Measurements from ENCODE around the gene SUFU.
"Not testable (repeated sequence)": the region's sequence is repeated elsewhere in the genome, so short reads cannot be mapped to it uniquely, and the experiment has no call there.

SUFU gene

GRCh38 chr10:102503264-102504178, at the start of gene SUFU:
SUFU (plus strand) TSS chr10:102503972; CDS start chr10:102504153, 181 bp downstream.
- peak; percentile 99 for DNase-seq (ENCODE audit: low spot score)

GRCh38 chr10:102454662-102455487, 48.9 kb upstream of the SUFU start:
- not testable (repeated sequence) for DNase-seq (ENCODE audit: low spot score)

- DNase-seq (ENCODE audit: low spot score): no peak
Measured at GRCh38 chr10:102455893-102456471, 47.8 kb upstream of the SUFU start.

- DNase-seq (ENCODE audit: low spot score): no peak
Measured at GRCh38 chr10:102457591-102458150, 46.1 kb upstream of the SUFU start.

- no peak for DNase-seq (ENCODE audit: low spot score)
Measured at GRCh38 chr10:102458656-102459055, 45.1 kb upstream of the SUFU start.

GRCh38 chr10:102460836-102461186, 43.0 kb upstream of the SUFU start:
- DNase-seq (ENCODE audit: low spot score): no peak

- DNase-seq (ENCODE audit: low spot score): peak; percentile 87
Measured at GRCh38 chr10:102461187-102462054, 42.4 kb upstream of the SUFU start.

GRCh38 chr10:102462512-102463054, 41.2 kb upstream of the SUFU start:
- no peak for DNase-seq (ENCODE audit: low spot score)

GRCh38 chr10:102463983-102464382, 39.8 kb upstream of the SUFU start:
- no peak for DNase-seq (ENCODE audit: low spot score)

- no peak for DNase-seq (ENCODE audit: low spot score)
Measured at GRCh38 chr10:102465466-102465865, 38.3 kb upstream of the SUFU start.

- DNase-seq (ENCODE audit: low spot score): no peak
Measured at GRCh38 chr10:102467318-102467717, 36.5 kb upstream of the SUFU start.

GRCh38 chr10:102467971-102468438, 35.8 kb upstream of the SUFU start:
- no peak for DNase-seq (ENCODE audit: low spot score)

GRCh38 chr10:102468683-102469082, 35.1 kb upstream of the SUFU start:
- no peak for DNase-seq (ENCODE audit: low spot score)

GRCh38 chr10:102470579-102471546, 32.9 kb upstream of the SUFU start:
- no peak for DNase-seq (ENCODE audit: low spot score)

- no peak for DNase-seq (ENCODE audit: low spot score)
Measured at GRCh38 chr10:102473445-102474331, 30.1 kb upstream of the SUFU start.

- DNase-seq (ENCODE audit: low spot score): no peak
Measured at GRCh38 chr10:102475451-102476040, 28.2 kb upstream of the SUFU start.

- DNase-seq (ENCODE audit: low spot score): no peak
Measured at GRCh38 chr10:102476466-102477141, 27.2 kb upstream of the SUFU start.

GRCh38 chr10:102479651-102480050, 24.1 kb upstream of the SUFU start:
- DNase-seq (ENCODE audit: low spot score): no peak

Measured in putamen (tissue), 1 donor.